ENCODE data around the gene NOCT. TPM values are rescaled to one million over a fixed set of nuclear protein-coding genes. Genes with fewer than 3 reads are reported as not detected.
"Not testable (repeated sequence)": the region's sequence is repeated elsewhere in the genome, so short reads cannot be mapped to it uniquely, and the experiment has no call there.

Gene NOCT
- total RNA-seq, 1 donor from 2014 or later: 8.4 TPM

GRCh38 chr4:138982754-138983153 lies 32.8 kb upstream of the NOCT start:
- no peak for TF ChIP-seq CTCF (IDR thresholded peaks at IDR 0.05; ENCODE audit: borderline replicate concordance)
- H3K4me1 ChIP-seq: peaks cover 22% of the 10 kb centered on the region
- intact Hi-C loops (cut with micrococcal nuclease): no loop called here
- H3K9me3 ChIP-seq (replicated peaks): peaks cover 5% of the 10 kb centered on the region
- peak overlapping the region; percentile 73 for H3K27ac ChIP-seq (replicated peaks)
- no peaks in the 10 kb centered on the region for H3K36me3 ChIP-seq
- no peak overlapping the region for H3K4me3 ChIP-seq
- no peaks in the 10 kb centered on the region for H3K27me3 ChIP-seq (ENCODE audit: low read depth)
- no peak for DNase-seq

GRCh38 chr4:138983690-138984089 lies 31.9 kb upstream of the NOCT start:
- intact Hi-C loops (cut with micrococcal nuclease): no loop called here

GRCh38 chr4:138984647-138985046 lies 30.9 kb upstream of the NOCT start:
- Histone ChIP-seq H3K4me1 (peaks cover 19% of the 10 kb centered on the region), H3K4me3 (no peak overlapping the region), H3K27me3 (ENCODE audit: low read depth) (no peaks in the 10 kb centered on the region), H3K36me3 (no peaks in the 10 kb centered on the region), H3K27ac (replicated peaks) (no peak overlapping the region), H3K9me3 (replicated peaks) (peaks cover 5% of the 10 kb centered on the region)
- intact Hi-C loops (cut with micrococcal nuclease): no loop called here
- DNase-seq: no peak
- TF ChIP-seq CTCF (IDR thresholded peaks at IDR 0.05; ENCODE audit: borderline replicate concordance): no peak

More at GRCh38 chr4:138983690-138984089, 31.9 kb upstream of the NOCT start:
- no peaks in the 10 kb centered on the region for H3K27me3 ChIP-seq (ENCODE audit: low read depth)
- peaks cover 19% of the 10 kb centered on the region for H3K4me1 ChIP-seq
- H3K36me3 ChIP-seq: no peaks in the 10 kb centered on the region
- no peak for TF ChIP-seq CTCF (IDR thresholded peaks at IDR 0.05; ENCODE audit: borderline replicate concordance)
- DNase-seq: no peak
- peaks cover 5% of the 10 kb centered on the region for H3K9me3 ChIP-seq (replicated peaks)
- no peak overlapping the region for H3K4me3 ChIP-seq
- H3K27ac ChIP-seq (replicated peaks): no peak overlapping the region

- H3K4me1 ChIP-seq: no peaks in the 10 kb centered on the region
- intact Hi-C loops (cut with micrococcal nuclease): no loop called here
- no peaks in the 10 kb centered on the region for H3K36me3 ChIP-seq
- H3K9me3 ChIP-seq (replicated peaks): no peaks in the 10 kb centered on the region
- no peak overlapping the region for H3K4me3 ChIP-seq
- no peak for TF ChIP-seq CTCF (IDR thresholded peaks at IDR 0.05; ENCODE audit: borderline replicate concordance)
- no peak overlapping the region for H3K27ac ChIP-seq (replicated peaks)
- no peaks in the 10 kb centered on the region for H3K27me3 ChIP-seq (ENCODE audit: low read depth)
- DNase-seq: no peak
Observed at GRCh38 chr4:138992676-138993075, 22.9 kb upstream of the NOCT start.

GRCh38 chr4:138996090-138996489 lies 19.5 kb upstream of the NOCT start:
- no peak overlapping the region for H3K27ac ChIP-seq (replicated peaks)
- no peak for DNase-seq
- H3K27me3 ChIP-seq (ENCODE audit: low read depth): no peaks in the 10 kb centered on the region
- no peaks in the 10 kb centered on the region for H3K9me3 ChIP-seq (replicated peaks)
- H3K36me3 ChIP-seq: no peaks in the 10 kb centered on the region
- no peak overlapping the region for H3K4me3 ChIP-seq
- intact Hi-C loops (cut with micrococcal nuclease): no loop called here
- TF ChIP-seq CTCF (IDR thresholded peaks at IDR 0.05; ENCODE audit: borderline replicate concordance): no peak
- H3K4me1 ChIP-seq: no peaks in the 10 kb centered on the region

GRCh38 chr4:138999666-139000065 lies 15.9 kb upstream of the NOCT start:
- Histone ChIP-seq H3K4me1 (no peaks in the 10 kb centered on the region), H3K36me3 (no peaks in the 10 kb centered on the region), H3K4me3 (no peak overlapping the region), H3K27me3 (ENCODE audit: low read depth) (no peaks in the 10 kb centered on the region), H3K9me3 (replicated peaks) (no peaks in the 10 kb centered on the region), H3K27ac (replicated peaks) (no peak overlapping the region)
- DNase-seq: no peak
- TF ChIP-seq CTCF (IDR thresholded peaks at IDR 0.05; ENCODE audit: borderline replicate concordance): no peak
- intact Hi-C loops (cut with micrococcal nuclease): no loop called here

- H3K4me3 ChIP-seq; DNase-seq; H3K4me1 ChIP-seq; H3K9me3 ChIP-seq (replicated peaks); H3K27me3 ChIP-seq (ENCODE audit: low read depth); intact Hi-C loops (cut with micrococcal nuclease); H3K27ac ChIP-seq (replicated peaks); H3K36me3 ChIP-seq: not testable (repeated sequence)
Observed at GRCh38 chr4:139000134-139000533, 15.4 kb upstream of the NOCT start.

GRCh38 chr4:139001430-139001829 lies 14.2 kb upstream of the NOCT start:
- H3K27ac ChIP-seq (replicated peaks); H3K27me3 ChIP-seq (ENCODE audit: low read depth); H3K4me1 ChIP-seq; intact Hi-C loops (cut with micrococcal nuclease); DNase-seq; H3K9me3 ChIP-seq (replicated peaks); H3K36me3 ChIP-seq; H3K4me3 ChIP-seq: not testable (repeated sequence)
